ENCODE results near the gene MAD1L1.
"Not testable (repeated sequence)": the region's sequence is repeated elsewhere in the genome, so short reads cannot be mapped to it uniquely, and the experiment has no call there.

Gene MAD1L1

DNA sequence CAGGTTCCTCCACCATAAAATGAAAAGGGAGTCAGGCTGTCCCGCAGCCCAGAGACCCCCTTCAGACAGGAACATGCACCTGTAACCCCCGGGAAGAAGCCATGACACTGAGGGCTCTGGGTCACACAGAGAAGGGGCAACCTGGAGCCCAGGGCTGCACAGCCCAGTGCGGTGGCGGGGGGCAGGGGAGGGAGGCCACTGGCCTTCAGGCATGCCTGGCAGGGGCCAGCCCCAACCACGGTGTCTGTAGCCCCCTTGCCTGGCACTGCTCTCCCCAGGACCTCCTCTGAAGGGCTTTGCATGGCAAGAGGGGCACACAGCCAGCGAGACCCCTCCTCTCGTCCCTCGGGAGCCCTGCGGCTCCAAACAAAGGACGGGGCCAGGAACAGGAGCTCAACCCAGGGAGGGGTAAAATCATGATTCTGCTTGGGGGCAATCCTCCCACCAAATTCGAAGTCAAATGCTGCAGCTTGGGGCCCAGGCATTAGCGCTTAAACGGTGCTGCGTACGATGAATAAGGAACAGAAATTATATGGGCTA lies 235.1 kb downstream of the MAD1L1 start:
- no peak for ATAC-seq

DNA sequence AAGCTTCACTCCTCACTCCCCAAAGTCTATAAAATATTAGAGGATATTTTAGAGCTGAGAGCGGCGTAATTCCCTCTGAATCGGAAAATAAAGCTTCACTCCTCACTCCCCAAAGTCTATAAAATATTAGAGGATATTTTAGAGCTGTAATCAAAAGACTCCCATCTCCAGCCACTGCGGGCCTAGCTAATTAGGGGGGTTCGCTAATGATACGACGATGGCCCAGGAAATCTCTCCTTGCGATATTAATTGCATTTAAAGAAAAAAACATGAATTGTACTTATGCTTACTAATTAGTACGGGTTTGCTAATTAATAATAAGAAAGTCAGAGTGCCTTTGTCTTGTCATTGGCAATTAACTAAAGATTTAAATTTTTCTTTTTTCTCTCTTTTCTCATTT lies 235.9 kb downstream of the MAD1L1 start:
- no peak for TF ChIP-seq ZFP30 (CRISPR knock-in tag; IDR thresholded peaks at IDR 0.05)
- TF ChIP-seq, protein P1, sequence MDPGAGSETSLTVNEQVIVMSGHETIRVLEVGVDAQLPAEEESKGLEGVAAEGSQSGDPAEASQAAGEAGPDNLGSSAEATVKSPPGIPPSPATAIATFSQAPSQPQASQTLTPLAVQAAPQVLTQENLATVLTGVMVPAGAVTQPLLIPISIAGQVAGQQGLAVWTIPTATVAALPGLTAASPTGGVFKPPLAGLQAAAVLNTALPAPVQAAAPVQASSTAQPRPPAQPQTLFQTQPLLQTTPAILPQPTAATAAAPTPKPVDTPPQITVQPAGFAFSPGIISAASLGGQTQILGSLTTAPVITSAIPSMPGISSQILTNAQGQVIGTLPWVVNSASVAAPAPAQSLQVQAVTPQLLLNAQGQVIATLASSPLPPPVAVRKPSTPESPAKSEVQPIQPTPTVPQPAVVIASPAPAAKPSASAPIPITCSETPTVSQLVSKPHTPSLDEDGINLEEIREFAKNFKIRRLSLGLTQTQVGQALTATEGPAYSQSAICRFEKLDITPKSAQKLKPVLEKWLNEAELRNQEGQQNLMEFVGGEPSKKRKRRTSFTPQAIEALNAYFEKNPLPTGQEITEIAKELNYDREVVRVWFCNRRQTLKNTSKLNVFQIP (CRISPR knock-in tag; IDR thresholded peaks at IDR 0.05; ENCODE audit: borderline replicate concordance, low read depth), result no peak
- no peak for TF ChIP-seq BACH2 (CRISPR knock-in tag; IDR thresholded peaks at IDR 0.05; ENCODE audit: borderline replicate concordance)
- TF ChIP-seq GLIS3 (CRISPR knock-in tag; IDR thresholded peaks at IDR 0.05), result no peak
- TF ChIP-seq, protein P2, sequence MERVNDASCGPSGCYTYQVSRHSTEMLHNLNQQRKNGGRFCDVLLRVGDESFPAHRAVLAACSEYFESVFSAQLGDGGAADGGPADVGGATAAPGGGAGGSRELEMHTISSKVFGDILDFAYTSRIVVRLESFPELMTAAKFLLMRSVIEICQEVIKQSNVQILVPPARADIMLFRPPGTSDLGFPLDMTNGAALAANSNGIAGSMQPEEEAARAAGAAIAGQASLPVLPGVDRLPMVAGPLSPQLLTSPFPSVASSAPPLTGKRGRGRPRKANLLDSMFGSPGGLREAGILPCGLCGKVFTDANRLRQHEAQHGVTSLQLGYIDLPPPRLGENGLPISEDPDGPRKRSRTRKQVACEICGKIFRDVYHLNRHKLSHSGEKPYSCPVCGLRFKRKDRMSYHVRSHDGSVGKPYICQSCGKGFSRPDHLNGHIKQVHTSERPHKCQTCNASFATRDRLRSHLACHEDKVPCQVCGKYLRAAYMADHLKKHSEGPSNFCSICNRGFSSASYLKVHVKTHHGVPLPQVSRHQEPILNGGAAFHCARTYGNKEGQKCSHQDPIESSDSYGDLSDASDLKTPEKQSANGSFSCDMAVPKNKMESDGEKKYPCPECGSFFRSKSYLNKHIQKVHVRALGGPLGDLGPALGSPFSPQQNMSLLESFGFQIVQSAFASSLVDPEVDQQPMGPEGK (CRISPR knock-in tag; IDR thresholded peaks at IDR 0.05; ENCODE audit: borderline replicate concordance), result no peak
- TF ChIP-seq, protein P3, sequence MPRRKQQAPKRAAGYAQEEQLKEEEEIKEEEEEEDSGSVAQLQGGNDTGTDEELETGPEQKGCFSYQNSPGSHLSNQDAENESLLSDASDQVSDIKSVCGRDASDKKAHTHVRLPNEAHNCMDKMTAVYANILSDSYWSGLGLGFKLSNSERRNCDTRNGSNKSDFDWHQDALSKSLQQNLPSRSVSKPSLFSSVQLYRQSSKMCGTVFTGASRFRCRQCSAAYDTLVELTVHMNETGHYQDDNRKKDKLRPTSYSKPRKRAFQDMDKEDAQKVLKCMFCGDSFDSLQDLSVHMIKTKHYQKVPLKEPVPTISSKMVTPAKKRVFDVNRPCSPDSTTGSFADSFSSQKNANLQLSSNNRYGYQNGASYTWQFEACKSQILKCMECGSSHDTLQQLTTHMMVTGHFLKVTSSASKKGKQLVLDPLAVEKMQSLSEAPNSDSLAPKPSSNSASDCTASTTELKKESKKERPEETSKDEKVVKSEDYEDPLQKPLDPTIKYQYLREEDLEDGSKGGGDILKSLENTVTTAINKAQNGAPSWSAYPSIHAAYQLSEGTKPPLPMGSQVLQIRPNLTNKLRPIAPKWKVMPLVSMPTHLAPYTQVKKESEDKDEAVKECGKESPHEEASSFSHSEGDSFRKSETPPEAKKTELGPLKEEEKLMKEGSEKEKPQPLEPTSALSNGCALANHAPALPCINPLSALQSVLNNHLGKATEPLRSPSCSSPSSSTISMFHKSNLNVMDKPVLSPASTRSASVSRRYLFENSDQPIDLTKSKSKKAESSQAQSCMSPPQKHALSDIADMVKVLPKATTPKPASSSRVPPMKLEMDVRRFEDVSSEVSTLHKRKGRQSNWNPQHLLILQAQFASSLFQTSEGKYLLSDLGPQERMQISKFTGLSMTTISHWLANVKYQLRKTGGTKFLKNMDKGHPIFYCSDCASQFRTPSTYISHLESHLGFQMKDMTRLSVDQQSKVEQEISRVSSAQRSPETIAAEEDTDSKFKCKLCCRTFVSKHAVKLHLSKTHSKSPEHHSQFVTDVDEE (CRISPR knock-in tag; IDR thresholded peaks at IDR 0.05), result no peak
- TF ChIP-seq TOX (CRISPR knock-in tag; IDR thresholded peaks at IDR 0.05; ENCODE audit: borderline replicate concordance), result no peak
- no peak for TF ChIP-seq ESRRG (CRISPR knock-in tag; IDR thresholded peaks at IDR 0.05)
- TF ChIP-seq ISL1 (CRISPR knock-in tag; IDR thresholded peaks at IDR 0.05), result no peak
- TF ChIP-seq, protein P4, sequence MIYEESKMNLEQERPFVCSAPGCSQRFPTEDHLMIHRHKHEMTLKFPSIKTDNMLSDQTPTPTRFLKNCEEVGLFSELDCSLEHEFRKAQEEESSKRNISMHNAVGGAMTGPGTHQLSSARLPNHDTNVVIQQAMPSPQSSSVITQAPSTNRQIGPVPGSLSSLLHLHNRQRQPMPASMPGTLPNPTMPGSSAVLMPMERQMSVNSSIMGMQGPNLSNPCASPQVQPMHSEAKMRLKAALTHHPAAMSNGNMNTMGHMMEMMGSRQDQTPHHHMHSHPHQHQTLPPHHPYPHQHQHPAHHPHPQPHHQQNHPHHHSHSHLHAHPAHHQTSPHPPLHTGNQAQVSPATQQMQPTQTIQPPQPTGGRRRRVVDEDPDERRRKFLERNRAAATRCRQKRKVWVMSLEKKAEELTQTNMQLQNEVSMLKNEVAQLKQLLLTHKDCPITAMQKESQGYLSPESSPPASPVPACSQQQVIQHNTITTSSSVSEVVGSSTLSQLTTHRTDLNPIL (CRISPR knock-in tag; IDR thresholded peaks at IDR 0.05; ENCODE audit: low read depth), result no peak
- TF ChIP-seq SNAI2 (CRISPR knock-in tag; IDR thresholded peaks at IDR 0.05), result no peak
- TF ChIP-seq PPARA (CRISPR knock-in tag; IDR thresholded peaks at IDR 0.05; ENCODE audit: borderline replicate concordance), result no peak
- no peak for TF ChIP-seq CSDC2 (CRISPR knock-in tag; IDR thresholded peaks at IDR 0.05)
- TF ChIP-seq, protein P5, sequence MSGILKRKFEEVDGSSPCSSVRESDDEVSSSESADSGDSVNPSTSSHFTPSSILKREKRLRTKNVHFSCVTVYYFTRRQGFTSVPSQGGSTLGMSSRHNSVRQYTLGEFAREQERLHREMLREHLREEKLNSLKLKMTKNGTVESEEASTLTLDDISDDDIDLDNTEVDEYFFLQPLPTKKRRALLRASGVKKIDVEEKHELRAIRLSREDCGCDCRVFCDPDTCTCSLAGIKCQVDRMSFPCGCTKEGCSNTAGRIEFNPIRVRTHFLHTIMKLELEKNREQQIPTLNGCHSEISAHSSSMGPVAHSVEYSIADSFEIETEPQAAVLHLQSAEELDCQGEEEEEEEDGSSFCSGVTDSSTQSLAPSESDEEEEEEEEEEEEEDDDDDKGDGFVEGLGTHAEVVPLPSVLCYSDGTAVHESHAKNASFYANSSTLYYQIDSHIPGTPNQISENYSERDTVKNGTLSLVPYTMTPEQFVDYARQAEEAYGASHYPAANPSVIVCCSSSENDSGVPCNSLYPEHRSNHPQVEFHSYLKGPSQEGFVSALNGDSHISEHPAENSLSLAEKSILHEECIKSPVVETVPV (CRISPR knock-in tag; IDR thresholded peaks at IDR 0.05), result no peak
- no peak for TF ChIP-seq ARNTL (CRISPR knock-in tag; IDR thresholded peaks at IDR 0.05; ENCODE audit: borderline replicate concordance, low read depth)
- no peak for TF ChIP-seq ZC3H10 (CRISPR knock-in tag; IDR thresholded peaks at IDR 0.05)
- TF ChIP-seq ZNF565 (CRISPR knock-in tag; conservative IDR thresholded peaks at IDR 0.05; ENCODE audit: low read depth), result no peak
- TF ChIP-seq ZNF70 (CRISPR knock-in tag; IDR thresholded peaks at IDR 0.05), result no peak
- ATAC-seq, result no peak

More for the DNA sequence above, 235.1 kb downstream of the MAD1L1 start:
- TF ChIP-seq CSDC2 (CRISPR knock-in tag; IDR thresholded peaks at IDR 0.05) (no peak), ARNTL (CRISPR knock-in tag; IDR thresholded peaks at IDR 0.05; ENCODE audit: borderline replicate concordance, low read depth) (no peak), BACH2 (CRISPR knock-in tag; IDR thresholded peaks at IDR 0.05; ENCODE audit: borderline replicate concordance) (no peak), ESRRG (CRISPR knock-in tag; IDR thresholded peaks at IDR 0.05) (no peak), ZFP3 (CRISPR knock-in tag; IDR thresholded peaks at IDR 0.05) (no peak), TCF4 (CRISPR knock-in tag; IDR thresholded peaks at IDR 0.05; ENCODE audit: borderline replicate concordance) (no peak), PPARA (CRISPR knock-in tag; IDR thresholded peaks at IDR 0.05; ENCODE audit: borderline replicate concordance) (no peak), ISL1 (CRISPR knock-in tag; IDR thresholded peaks at IDR 0.05) (no peak), RARB (CRISPR knock-in tag; IDR thresholded peaks at IDR 0.05) (no peak)
- TF ChIP-seq, protein P3 (CRISPR knock-in tag; IDR thresholded peaks at IDR 0.05), result no peak

DNA sequence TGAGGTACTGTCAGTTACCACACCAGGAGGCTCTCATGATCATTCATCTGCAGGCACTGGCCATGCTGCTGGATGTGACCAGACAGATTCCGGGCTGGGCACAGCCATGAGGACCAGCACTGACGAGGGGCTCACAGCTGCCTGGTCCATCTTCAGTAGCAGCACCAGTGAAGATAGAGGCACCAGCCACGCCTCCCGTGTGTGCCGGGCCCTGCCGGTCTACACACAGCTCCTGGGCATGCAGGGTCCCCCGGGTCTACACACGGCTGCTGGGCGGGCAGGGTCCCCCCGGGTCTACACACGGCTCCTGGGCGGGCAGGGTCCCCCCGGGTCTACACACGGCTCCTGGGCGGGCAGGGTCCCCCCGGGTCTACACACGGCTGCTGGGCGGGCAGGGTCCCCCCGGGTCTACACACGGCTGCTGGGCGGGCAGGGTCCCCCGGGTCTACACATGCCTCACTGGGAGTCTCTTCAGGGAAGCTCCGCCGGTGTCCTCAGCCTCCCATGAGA lies 236.8 kb downstream of the MAD1L1 start:
- ATAC-seq, result not testable (repeated sequence)

Measured in SK-N-SH treated with all-trans-retinoic acid at 6 μM for 48 hours (cell line).